IPS-11a (cell line): Measurements from ENCODE around the gene MARCHF11.

Source experiments
- H3K4me3 ChIP-seq: one replicate; pipeline ENCODE4 v1.5.1; 2013; ENCODE audit warnings: low read depth, low read length, control low read depth

MARCHF11 gene

GRCh38 chr5:16064135-16064893 is 115.3 kb downstream of the MARCHF11 start:
- no peak overlapping the region for H3K4me3 ChIP-seq

DNA sequence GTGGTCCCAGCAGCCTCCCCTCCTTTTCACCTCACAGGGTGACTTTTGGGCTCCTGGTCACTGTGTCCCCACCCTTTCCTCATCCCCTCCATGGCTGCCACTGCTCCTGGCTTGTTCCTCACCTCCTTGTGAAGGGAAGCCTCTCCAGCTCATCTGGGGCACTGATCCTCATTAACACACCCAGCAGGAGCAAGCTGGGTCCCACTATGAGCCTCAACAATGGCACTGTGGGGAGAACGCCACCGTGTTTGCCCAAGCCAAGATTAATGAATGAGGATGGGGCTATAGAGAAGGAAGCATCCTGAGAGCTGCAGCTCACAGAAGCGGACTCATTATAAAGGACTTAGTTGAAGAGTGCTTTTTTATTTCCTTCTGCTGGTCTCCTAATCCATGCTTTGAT is 118.4 kb downstream of the MARCHF11 start:
- H3K4me3 ChIP-seq: no peak overlapping the region

DNA sequence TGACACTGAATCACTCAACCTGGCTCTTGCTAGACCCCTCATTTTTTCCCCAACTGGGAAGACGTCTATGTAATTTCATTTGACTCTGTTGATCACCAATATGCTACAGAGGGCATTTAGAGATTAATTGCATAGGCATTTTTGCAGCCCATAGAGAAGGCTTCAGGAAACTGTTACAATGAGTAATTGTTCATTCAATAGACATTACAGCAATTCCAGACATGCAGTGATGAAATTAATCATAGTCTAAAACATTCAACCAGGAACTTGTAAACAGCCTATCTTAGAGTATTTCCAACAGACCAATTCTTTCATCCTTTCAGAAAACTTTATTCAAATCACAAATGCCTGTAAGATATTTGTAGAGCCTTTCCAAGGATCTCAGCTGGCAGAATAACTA is 122.3 kb downstream of the MARCHF11 start:
- H3K4me3 ChIP-seq: no peak overlapping the region

- no peak overlapping the region for H3K4me3 ChIP-seq
These were observed 128.3 kb downstream of the MARCHF11 start for GRCh38 chr5:16051246-16051755.

DNA sequence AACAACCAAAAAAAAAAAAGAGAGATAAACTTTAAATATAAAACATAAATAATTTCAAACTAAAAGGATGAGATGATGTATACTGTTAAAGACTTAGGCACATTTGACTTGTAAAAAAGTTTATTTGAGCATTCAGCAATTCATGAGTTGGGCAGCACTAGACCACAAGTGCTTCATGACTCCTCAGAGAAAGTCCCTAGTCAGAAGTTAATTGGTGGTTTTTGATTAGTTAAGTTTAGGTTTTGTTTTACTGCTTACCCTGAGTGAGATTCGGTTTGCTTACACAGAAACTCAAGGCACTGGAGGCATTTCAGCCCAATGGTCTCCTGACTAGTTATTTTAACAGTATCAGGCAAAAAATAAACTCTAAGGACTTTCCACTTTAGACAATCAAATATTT is 129.2 kb downstream of the MARCHF11 start:
- no peak overlapping the region for H3K4me3 ChIP-seq

DNA sequence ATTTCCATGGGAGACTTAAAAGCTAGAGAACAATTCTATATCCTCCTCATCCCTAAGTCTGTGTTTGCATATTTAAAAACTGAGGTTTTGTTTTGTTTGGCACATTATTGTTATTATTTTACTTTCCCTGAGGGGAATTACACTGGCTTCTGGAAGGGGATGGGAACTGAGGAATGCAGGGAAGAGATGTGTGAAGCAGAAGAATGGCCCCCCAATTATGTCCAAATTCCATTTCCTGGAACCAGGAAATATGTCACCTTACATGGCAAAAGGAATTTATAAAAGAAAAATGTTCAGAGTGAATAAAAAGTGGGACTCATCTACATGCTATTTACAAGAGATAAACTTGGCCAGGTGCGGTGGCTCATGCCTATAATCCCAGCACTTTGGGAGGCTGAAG is 129.8 kb downstream of the MARCHF11 start:
- no peak overlapping the region for H3K4me3 ChIP-seq

DNA sequence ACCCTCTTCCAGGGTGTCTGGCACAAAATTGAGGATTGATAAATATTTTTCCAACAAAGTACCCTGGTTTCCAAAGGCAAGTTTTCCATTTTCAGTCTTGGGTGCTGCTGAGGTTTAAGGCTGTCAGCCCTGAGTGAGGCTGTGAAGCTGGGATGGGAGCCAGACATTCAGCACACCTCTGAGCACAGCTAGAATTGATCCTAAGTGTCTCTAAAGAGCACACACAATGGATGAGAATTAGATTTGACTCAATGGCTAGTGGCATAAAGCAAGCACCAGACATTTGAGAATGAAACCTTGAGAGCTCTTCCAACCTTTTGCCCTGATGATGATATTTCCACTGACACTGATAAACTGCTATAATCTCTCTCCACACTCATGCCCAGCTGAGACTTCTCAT is 131.5 kb downstream of the MARCHF11 start:
- H3K4me3 ChIP-seq: no peak overlapping the region

GRCh38 chr5:16043349-16043965 is 136.1 kb downstream of the MARCHF11 start:
- H3K4me3 ChIP-seq: no peak overlapping the region

DNA sequence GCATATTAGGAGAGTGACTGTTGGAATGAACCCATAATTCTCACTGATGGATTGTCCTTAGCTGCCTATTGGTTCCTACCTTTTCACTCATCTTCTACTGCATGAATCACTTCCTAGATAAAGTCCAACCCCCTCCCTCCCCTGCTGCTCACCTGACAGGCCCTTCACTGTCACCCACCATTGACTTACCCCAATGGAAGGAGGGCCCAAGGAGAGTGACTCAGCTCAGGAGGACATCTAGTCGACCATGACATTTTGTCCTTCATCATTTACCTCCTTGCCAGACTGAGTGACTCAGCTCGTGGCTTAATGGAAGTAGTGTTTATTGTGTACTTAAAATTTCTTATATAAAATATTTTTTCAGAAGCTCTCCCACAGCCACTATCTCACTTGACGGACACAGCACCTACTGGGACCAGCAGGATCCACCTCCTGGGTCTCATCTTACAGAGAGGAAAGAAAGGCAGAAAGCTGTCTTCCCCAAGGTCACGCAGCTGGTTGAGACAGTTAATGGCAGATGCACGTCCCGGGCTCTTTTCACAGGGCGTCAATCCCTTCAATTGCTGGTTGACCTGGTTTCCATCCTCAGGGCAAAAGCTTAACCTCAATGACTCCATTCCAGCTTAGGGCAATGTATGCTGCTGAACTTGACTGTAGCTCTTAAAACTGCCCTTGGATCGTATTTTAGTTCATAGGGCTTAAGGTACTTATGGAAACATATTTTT is 142.3 kb downstream of the MARCHF11 start:
- no peak overlapping the region for H3K4me3 ChIP-seq

GRCh38 chr5:16034319-16035001 is 145.1 kb downstream of the MARCHF11 start:
- no peak overlapping the region for H3K4me3 ChIP-seq

DNA sequence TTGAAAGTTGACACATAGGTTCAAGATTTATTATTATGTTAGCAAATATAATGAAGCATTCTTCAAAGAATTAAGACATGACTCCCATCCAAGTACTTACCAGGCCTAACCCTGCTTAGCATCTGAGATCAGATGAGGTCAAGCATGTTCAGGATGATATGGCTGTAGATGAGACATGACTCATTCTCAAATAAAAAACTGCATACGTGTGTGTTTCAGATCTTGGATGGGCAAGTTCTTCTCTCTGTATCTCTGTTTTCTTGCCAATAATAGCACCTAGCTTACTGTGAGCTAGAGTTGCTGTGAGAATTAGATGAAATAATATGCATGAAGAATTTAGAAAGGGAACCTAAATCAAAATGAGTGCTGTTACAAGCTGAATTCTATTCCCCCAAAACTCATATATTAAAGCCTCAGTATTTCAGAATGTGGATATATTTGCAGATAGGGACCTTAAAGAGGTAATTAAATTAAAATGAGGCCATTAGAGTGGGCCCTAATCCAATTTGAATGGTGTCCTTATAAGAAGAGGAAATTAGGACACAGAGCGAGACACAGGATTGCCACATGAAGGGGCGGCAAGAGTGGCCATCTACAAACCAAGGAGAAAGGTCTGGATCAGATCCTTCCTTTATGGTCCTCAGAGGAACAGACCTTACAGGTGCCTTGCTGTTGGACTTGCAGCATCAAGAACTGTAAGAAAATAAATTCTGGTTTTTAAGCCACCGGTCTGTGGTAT is 146.2 kb downstream of the MARCHF11 start:
- H3K4me3 ChIP-seq: no peak overlapping the region

DNA sequence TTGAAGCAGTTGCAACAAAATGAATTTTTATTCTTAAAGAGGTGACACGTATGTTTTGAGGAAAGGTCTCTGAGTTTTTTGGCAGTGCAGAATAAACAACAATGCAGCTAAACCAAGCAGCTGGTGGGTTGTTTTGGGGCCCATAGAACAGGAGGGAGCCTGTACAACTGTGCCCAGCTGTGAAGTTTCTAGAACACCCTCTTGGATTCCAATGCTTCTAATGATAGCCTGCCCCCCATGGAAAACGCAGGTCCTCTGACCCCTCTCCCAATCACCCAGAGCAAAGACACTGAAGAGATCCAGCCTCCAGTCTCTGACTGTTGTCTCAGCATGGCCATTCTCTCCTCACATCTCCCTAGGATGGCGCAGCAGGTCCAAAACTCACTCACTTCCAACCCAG is 150.9 kb downstream of the MARCHF11 start:
- H3K4me3 ChIP-seq: no peak overlapping the region

DNA sequence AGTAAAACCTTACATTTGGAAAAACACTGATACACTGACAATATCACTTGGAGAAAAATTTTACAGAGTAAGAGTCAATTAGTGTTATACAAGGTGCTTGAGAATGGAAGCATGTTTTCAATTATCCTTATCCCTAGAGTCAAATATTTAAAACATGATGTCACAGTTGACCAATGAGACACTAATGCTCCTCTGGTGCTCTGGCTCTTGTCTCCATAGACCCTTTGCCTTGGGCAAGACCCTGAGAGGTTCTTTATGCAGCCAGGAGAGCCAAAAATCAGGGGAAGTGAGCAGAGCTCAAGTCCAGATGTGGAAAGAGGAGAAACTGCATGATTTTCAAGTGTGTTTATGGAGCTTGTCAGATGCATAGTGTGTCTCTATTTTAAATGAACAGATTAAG is 153.9 kb downstream of the MARCHF11 start:
- no peak overlapping the region for H3K4me3 ChIP-seq

GRCh38 chr5:16018970-16019369 is 160.6 kb downstream of the MARCHF11 start:
- H3K4me3 ChIP-seq: no peak overlapping the region

DNA sequence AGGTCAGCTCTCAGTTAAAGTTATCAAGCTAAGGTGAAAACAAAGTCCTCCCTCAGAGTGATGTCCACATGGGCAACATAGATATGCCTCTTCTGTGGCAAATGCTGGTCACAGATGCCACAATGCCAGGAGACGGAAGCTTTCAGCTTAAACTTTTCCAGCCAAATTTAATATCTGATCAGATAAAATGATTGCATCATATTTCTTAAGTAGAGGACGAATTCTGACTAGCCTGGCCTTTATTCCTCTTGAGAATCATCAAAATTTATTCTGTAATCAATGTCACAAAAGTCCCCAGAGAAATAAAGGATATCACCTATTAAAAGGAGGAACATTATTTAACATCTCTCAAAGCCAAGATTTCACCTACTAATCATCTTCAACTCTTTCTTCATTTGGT is 161.9 kb downstream of the MARCHF11 start:
- no peak overlapping the region for H3K4me3 ChIP-seq
